Fibroblast of lung (primary cell): Measurements from ENCODE around the gene CAPZB. TPM values are rescaled to one million over a fixed set of nuclear protein-coding genes. Genes with fewer than 3 reads are reported as not detected.

Source experiments
- DNase-seq, 2 donors: peaks; one replicate each; pipeline versions ENCODE4 v3.0.0 to v3.0.0-alpha.2; 2010; ENCODE audit warnings: low read depth in 2 of 2
- H2AFZ ChIP-seq: 2 replicates; pipeline ENCODE4 v1.5.1; 2012; ENCODE audit warnings: low read length, control low read depth, inconsistent platforms
- H3K27ac ChIP-seq: 2 replicates; pipeline ENCODE4 v1.5.1; 2011; ENCODE audit warnings: low read length, control low read depth; ENCODE audit not compliant: insufficient read depth
- H3K27me3 ChIP-seq: 2 replicates; pipeline ENCODE4 v1.5.1; 2011; ENCODE audit warnings: mild to moderate bottlenecking, low read length; ENCODE audit not compliant: control insufficient read depth, insufficient read depth
- H3K36me3 ChIP-seq: 2 replicates; pipeline ENCODE4 v1.5.1; 2011; ENCODE audit warnings: low read length; ENCODE audit not compliant: control insufficient read depth, insufficient read depth
- H3K4me1 ChIP-seq: 2 replicates; pipeline ENCODE4 v1.5.1; 2011; ENCODE audit warnings: low read length; ENCODE audit not compliant: control insufficient read depth, insufficient read depth; ENCODE audit errors: extremely low read depth
- H3K4me2 ChIP-seq: 2 replicates; pipeline ENCODE4 v1.5.1; 2011; ENCODE audit warnings: low read length, control low read depth; ENCODE audit not compliant: insufficient read depth; ENCODE audit errors: extremely low read depth
- H3K4me3 ChIP-seq, 4 experiments: fragments of 200-600 bp in 1 of 4; sonication (generic) in 1 of 4; replicated peaks in 1 of 4; 2 replicates each; pipeline ENCODE4 v1.5.1; 2011 to 2016; ENCODE audit warnings: low read length in 4 of 4, low read depth in 3 of 4, mild to moderate bottlenecking in 3 of 4, control low read depth in 2 of 4, inconsistent platforms in 1 of 4, mixed read lengths in 1 of 4; ENCODE audit not compliant: insufficient read depth in 1 of 4; ENCODE audit errors: control extremely low read depth in 1 of 4
- H3K79me2 ChIP-seq: 2 replicates; pipeline ENCODE4 v1.5.1; 2012; ENCODE audit warnings: mild to moderate bottlenecking, low read length, inconsistent platforms; ENCODE audit not compliant: control insufficient read depth, insufficient read depth
- H3K9ac ChIP-seq: 2 replicates; pipeline ENCODE4 v1.5.1; 2011; ENCODE audit warnings: mild to moderate bottlenecking, low read length, control low read depth; ENCODE audit not compliant: insufficient read depth
- H3K9me3 ChIP-seq: 2 replicates; pipeline ENCODE4 v1.5.1; 2012; ENCODE audit warnings: low read depth, low read length; ENCODE audit not compliant: control insufficient read depth, insufficient read depth
- H4K20me1 ChIP-seq: 2 replicates; pipeline ENCODE4 v1.5.1; 2011; ENCODE audit warnings: low read length; ENCODE audit not compliant: control insufficient read depth, insufficient read depth; ENCODE audit errors: extremely low read depth
- EZH2 ChIP-seq: IDR thresholded peaks from 2 replicates; pipeline ENCODE4 v1.5.1; 2012; ENCODE audit warnings: low read length, control low read depth, mild to moderate bottlenecking; ENCODE audit errors: missing control alignments
- polyA plus RNA-seq, 2 donors: library from polyadenylated mRNA; depleted of rRNA in 1 of 2; stranded (reverse) in 1 of 2; unstranded in 1 of 2; fragments of >200 nt; gene quantifications; 2 replicates each; pipeline ENCODE4 v1.2.1, GENCODE V29; 2011 to 2012; ENCODE audit warnings: missing spikeins in 1 of 2
- total RNA-seq: library from RNA; depleted of rRNA; stranded (reverse); fragments of >200 nt; gene quantifications from 2 replicates; pipeline ENCODE4 v1.2.1, GENCODE V29; 2014
- TF ChIP-seq, protein P1 (sequence below), 2 donors: IDR thresholded peaks in 1 of 2; conservative IDR thresholded peaks in 1 of 2; 1 replicate in 1 of 2; 2 replicates in 1 of 2; pipeline ENCODE4 v1.5.1; 2011 to 2012; ENCODE audit warnings: low read length in 2 of 2, control low read depth in 1 of 2, inconsistent platforms in 1 of 2, low read depth in 1 of 2, mild to moderate bottlenecking in 1 of 2

Gene CAPZB
- total and polyA plus RNA-seq, 2 donors (not counting 1 experiment from before 2014, with no cell fraction given): 104 to 495 TPM

DNA sequence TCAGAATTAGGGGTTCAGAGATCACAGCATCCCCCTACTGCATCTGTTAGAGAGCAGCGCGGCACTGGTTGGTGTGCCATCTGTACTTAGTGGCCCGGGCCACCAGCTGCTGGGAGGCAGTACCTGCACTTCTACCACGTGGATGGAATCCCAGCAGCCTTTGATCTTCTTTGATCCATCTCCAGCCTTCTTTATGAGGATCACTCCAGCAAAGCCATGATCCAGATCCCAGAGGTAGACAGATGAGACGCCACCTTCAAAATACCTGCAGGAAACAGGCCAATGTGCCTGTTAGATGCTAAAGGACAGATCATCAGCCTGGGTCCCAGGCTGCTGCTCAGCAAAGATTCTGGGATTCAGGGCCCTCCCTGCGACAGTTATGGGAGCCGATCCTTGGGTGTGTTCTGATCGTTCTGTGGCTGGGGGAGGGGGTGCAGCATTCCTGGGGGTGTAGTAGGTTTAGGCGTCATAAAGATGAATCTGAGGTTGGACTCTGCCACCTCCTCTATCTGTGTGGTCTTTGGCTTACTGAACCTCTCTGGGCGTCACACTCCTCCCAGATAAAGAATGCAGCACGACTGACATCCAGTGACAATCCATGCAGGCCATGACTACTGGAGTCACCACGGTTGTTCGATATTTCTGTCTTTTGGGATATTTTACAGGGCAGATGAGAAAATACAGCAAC, 127.9 kb downstream of the CAPZB start:
- Histone ChIP-seq H3K4me1 (peaks cover 4% of the 10 kb centered on the region), H3K36me3 (peaks cover 21% of the 10 kb centered on the region)

DNA sequence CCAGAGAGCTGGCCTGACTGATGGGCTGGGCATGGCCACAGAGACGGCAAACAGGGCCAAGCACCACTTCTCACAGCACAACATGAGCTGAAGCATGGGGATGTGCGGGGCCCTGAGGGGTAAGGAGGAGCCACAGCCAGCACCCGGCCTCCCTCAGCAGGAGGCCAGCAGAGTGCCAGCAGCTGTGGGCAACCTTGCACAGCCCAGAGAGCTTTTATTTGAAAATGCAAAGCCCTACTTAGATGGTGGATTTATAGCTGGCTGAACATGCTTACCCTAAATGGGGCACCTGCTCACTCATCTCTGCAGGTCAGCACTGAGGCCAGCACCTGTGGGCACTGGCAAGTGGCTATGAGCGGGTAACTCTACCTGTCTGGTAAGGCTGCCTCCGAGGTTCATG, 129.1 kb downstream of the CAPZB start:
- peaks cover 2% of the 10 kb centered on the region for H4K20me1 ChIP-seq
- H3K9me3 ChIP-seq: no peaks in the 10 kb centered on the region
- TF ChIP-seq, protein P1, sequence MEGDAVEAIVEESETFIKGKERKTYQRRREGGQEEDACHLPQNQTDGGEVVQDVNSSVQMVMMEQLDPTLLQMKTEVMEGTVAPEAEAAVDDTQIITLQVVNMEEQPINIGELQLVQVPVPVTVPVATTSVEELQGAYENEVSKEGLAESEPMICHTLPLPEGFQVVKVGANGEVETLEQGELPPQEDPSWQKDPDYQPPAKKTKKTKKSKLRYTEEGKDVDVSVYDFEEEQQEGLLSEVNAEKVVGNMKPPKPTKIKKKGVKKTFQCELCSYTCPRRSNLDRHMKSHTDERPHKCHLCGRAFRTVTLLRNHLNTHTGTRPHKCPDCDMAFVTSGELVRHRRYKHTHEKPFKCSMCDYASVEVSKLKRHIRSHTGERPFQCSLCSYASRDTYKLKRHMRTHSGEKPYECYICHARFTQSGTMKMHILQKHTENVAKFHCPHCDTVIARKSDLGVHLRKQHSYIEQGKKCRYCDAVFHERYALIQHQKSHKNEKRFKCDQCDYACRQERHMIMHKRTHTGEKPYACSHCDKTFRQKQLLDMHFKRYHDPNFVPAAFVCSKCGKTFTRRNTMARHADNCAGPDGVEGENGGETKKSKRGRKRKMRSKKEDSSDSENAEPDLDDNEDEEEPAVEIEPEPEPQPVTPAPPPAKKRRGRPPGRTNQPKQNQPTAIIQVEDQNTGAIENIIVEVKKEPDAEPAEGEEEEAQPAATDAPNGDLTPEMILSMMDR (conservative IDR thresholded peaks at IDR 0.05 in 1 of 2, IDR thresholded peaks at IDR 0.05 in 1 of 2; ENCODE audit: low read depth in 1 of 2, low read length in 2 of 2): no peak
- no peak for TF ChIP-seq EZH2
- H3K27me3 ChIP-seq: no peaks in the 10 kb centered on the region
- H3K4me2 ChIP-seq: no peak overlapping the region
- H3K36me3 ChIP-seq: peaks cover 25% of the 10 kb centered on the region
- no peak for DNase-seq
- H3K27ac ChIP-seq: no peak overlapping the region
- no peak overlapping the region for H2AFZ ChIP-seq
- H3K79me2 ChIP-seq: peaks cover 7% of the 10 kb centered on the region
- H3K9ac ChIP-seq: no peak overlapping the region
- peaks cover 10% of the 10 kb centered on the region for H3K4me1 ChIP-seq
- H3K4me3 ChIP-seq: no peak overlapping the region

More for the DNA sequence above, 127.9 kb downstream of the CAPZB start:
- H3K9me3 ChIP-seq: no peaks in the 10 kb centered on the region
- no peak overlapping the region for H3K9ac ChIP-seq
- DNase-seq: no peak
- H4K20me1 ChIP-seq: peaks cover 2% of the 10 kb centered on the region
- no peak overlapping the region for H3K4me2 ChIP-seq
- H3K27me3 ChIP-seq: no peaks in the 10 kb centered on the region
- H3K4me3 ChIP-seq: no peak overlapping the region
- no peak overlapping the region for H2AFZ ChIP-seq
- H3K27ac ChIP-seq: no peak overlapping the region
- H3K79me2 ChIP-seq: peaks cover 9% of the 10 kb centered on the region
- no peak for TF ChIP-seq EZH2
- TF ChIP-seq, protein P1 (conservative IDR thresholded peaks at IDR 0.05 in 1 of 2, IDR thresholded peaks at IDR 0.05 in 1 of 2; ENCODE audit: low read depth in 1 of 2, low read length in 2 of 2): no peak

DNA sequence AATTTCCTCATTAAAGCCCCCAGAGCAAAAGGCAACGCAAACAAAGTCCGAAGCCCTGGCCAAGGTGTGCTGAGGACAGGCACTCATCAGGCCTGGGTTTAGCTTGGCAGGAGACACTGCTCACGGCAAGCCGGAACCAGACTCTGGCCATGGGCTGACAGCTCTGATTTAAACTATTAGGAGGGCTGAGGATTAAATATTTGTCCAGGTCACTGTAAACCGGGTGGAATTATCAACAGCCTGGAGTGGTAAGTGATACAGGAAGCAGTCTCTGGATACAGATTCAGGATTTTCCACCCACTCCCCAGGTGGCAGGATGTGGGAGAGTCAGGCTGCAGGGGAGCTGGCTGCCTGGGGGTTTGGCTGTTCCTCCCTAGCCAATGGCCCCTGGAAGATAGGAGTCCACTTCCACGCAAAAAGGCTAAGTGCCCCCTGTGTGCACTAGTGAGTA, 130.8 kb downstream of the CAPZB start:
- H3K4me2 ChIP-seq: no peak overlapping the region
- DNase-seq: no peak
- no peak overlapping the region for H2AFZ ChIP-seq
- no peaks in the 10 kb centered on the region for H4K20me1 ChIP-seq
- H3K4me1 ChIP-seq: peaks cover 10% of the 10 kb centered on the region
- no peaks in the 10 kb centered on the region for H3K9me3 ChIP-seq
- peaks cover 28% of the 10 kb centered on the region for H3K36me3 ChIP-seq
- no peak overlapping the region for H3K27ac ChIP-seq
- no peak for TF ChIP-seq EZH2
- TF ChIP-seq, protein P1 (conservative IDR thresholded peaks at IDR 0.05 in 1 of 2, IDR thresholded peaks at IDR 0.05 in 1 of 2; ENCODE audit: low read depth in 1 of 2, low read length in 2 of 2): no peak
- no peak overlapping the region for H3K9ac ChIP-seq
- peaks cover 6% of the 10 kb centered on the region for H3K79me2 ChIP-seq
- H3K27me3 ChIP-seq: no peaks in the 10 kb centered on the region
- H3K4me3 ChIP-seq: no peak overlapping the region
